ENCODE measurements around the gene DNAH9. TPM values are rescaled to one million over a fixed set of nuclear protein-coding genes. Genes with fewer than 3 reads are reported as not detected.

DNAH9 gene, protein sequence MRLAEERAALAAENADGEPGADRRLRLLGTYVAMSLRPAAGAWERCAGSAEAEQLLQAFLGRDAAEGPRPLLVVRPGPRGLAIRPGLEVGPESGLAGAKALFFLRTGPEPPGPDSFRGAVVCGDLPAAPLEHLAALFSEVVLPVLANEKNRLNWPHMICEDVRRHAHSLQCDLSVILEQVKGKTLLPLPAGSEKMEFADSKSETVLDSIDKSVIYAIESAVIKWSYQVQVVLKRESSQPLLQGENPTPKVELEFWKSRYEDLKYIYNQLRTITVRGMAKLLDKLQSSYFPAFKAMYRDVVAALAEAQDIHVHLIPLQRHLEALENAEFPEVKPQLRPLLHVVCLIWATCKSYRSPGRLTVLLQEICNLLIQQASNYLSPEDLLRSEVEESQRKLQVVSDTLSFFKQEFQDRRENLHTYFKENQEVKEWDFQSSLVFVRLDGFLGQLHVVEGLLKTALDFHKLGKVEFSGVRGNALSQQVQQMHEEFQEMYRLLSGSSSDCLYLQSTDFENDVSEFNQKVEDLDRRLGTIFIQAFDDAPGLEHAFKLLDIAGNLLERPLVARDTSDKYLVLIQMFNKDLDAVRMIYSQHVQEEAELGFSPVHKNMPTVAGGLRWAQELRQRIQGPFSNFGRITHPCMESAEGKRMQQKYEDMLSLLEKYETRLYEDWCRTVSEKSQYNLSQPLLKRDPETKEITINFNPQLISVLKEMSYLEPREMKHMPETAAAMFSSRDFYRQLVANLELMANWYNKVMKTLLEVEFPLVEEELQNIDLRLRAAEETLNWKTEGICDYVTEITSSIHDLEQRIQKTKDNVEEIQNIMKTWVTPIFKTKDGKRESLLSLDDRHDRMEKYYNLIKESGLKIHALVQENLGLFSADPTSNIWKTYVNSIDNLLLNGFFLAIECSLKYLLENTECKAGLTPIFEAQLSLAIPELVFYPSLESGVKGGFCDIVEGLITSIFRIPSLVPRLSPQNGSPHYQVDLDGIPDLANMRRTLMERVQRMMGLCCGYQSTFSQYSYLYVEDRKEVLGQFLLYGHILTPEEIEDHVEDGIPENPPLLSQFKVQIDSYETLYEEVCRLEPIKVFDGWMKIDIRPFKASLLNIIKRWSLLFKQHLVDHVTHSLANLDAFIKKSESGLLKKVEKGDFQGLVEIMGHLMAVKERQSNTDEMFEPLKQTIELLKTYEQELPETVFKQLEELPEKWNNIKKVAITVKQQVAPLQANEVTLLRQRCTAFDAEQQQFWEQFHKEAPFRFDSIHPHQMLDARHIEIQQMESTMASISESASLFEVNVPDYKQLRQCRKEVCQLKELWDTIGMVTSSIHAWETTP (N-terminal part only)
- not detected for total RNA-seq

DNA sequence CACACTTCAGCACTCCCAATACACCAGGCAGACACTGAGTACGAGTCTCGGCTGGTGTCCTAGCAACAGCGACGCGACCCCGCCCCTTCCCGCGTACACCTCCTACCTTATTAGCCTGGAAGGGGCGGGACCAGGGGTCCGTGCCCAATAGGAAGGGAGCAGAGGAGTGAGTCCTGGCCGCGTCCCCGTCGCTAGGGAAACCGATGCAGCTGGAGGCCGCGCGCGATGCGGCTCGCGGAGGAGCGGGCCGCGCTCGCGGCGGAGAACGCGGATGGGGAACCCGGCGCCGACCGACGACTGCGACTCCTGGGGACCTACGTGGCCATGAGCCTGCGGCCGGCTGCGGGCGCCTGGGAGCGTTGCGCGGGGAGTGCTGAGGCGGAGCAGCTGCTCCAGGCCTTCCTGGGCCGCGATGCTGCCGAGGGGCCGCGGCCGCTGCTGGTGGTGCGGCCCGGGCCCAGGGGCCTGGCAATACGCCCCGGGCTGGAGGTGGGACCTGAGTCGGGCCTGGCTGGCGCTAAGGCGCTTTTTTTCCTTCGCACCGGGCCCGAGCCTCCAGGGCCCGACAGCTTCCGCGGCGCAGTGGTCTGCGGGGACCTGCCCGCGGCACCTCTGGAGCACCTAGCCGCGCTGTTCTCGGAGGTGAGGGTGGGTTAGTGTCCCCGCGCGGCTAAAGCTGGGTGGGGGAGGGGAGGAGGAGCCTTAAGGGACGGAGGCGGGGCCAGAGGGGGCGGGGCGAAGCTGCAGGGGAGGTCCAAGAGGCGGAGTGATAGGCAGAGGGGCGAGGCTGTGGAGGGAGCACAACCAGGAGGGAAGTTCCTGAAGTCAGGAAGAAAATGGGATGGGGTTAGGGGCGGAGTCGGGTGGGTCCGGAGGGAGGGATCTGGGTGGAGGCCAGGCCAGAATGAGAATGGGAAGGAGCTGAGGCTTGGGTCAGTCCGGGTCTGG is at the start of gene DNAH9:
TSS of gene DNAH9 (plus strand) at position 197 of the 948 bp plus-strand sequence. CDS start at position 226, 29 bp downstream.
- no peaks in the 10 kb centered on the region for H3K4me1 ChIP-seq
- no peak for TF ChIP-seq CTCF (IDR thresholded peaks at IDR 0.05)
- peak within 1 kb of the TSS; percentile 18 to 42 for H3K27ac ChIP-seq
- H3K4me3 ChIP-seq = peak within 1 kb of the TSS; percentile 59 to 64
- no peaks in the 10 kb centered on the region for H3K27me3 ChIP-seq
- no peaks in the 10 kb centered on the region for H3K36me3 ChIP-seq
- DNase-seq (ENCODE audit: low spot score in 2 of 2) = peak; percentile 63 to 89
- intact Hi-C loops (cut with DNase I) = no loop called here
- H3K9me3 ChIP-seq = no peaks in the 10 kb centered on the region

DNA sequence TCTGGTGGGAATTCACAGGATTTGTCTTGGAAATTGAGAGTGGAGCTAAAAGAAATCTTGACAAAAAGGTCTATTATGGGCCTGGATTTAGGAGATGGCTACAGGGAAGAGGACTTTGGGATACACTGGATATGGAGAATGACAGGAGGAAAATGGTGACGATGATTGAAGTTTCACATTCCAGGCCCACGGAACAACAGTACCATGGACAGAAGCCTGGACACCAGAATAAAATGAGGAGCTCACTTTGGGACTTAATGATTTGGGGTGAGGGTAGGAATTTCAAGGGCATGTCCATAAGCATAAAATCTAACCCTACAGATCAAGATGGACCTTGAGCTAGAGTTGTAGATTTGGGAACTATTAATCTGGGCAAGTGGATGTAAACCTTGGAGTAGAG is 47.8 kb upstream of the DNAH9 start:
- Histone ChIP-seq H3K9me3 (no peaks in the 10 kb centered on the region), H3K27ac (no peak overlapping the region), H3K27me3 (no peaks in the 10 kb centered on the region), H3K36me3 (no peaks in the 10 kb centered on the region), H3K4me3 (no peak overlapping the region), H3K4me1 (no peaks in the 10 kb centered on the region)
- DNase-seq (ENCODE audit: low spot score in 2 of 2) = no peak
- intact Hi-C loops (cut with DNase I) = no loop called here
- no peak for TF ChIP-seq CTCF (IDR thresholded peaks at IDR 0.05)

GRCh38 chr17:11551442-11551841 is 46.8 kb upstream of the DNAH9 start:
- no peak for TF ChIP-seq CTCF (IDR thresholded peaks at IDR 0.05)
- H3K9me3 ChIP-seq = no peaks in the 10 kb centered on the region
- H3K4me1 ChIP-seq = no peaks in the 10 kb centered on the region
- H3K36me3 ChIP-seq = no peaks in the 10 kb centered on the region
- intact Hi-C loops (cut with DNase I) = no loop called here
- no peaks in the 10 kb centered on the region for H3K27me3 ChIP-seq
- no peak overlapping the region for H3K27ac ChIP-seq
- no peak for DNase-seq (ENCODE audit: low spot score in 2 of 2)
- H3K4me3 ChIP-seq = no peak overlapping the region

- no peaks in the 10 kb centered on the region for H3K9me3 ChIP-seq
- no peak for DNase-seq (ENCODE audit: low spot score in 2 of 2)
- H3K27me3 ChIP-seq = no peaks in the 10 kb centered on the region
- H3K36me3 ChIP-seq = no peaks in the 10 kb centered on the region
- H3K4me3 ChIP-seq = no peak overlapping the region
- H3K27ac ChIP-seq = no peak overlapping the region
- intact Hi-C loops (cut with DNase I) = no loop called here
- H3K4me1 ChIP-seq = no peaks in the 10 kb centered on the region
- no peak for TF ChIP-seq CTCF (IDR thresholded peaks at IDR 0.05)
These were observed 45.1 kb upstream of the DNAH9 start for GRCh38 chr17:11553135-11553534.

All from ascending aorta (tissue), 2 donors.